Measurements from ENCODE around the gene SIRT5.

SIRT5 gene

GRCh38 chr6:13531956-13532355, 42.4 kb upstream of the SIRT5 start:
- no peaks in the 10 kb centered on the region for H4K20me1 ChIP-seq (ENCODE audit: insufficient read depth, low read length)
- no peaks in the 10 kb centered on the region for H3K79me2 ChIP-seq (ENCODE audit: low read length)
- H3K9ac ChIP-seq (ENCODE audit: low read length), result no peak overlapping the region
- H3K36me3 ChIP-seq (replicated peaks; ENCODE audit: low read depth, low read length), result no peaks in the 10 kb centered on the region
- no peaks in the 10 kb centered on the region; the same call in 1 of the 2 replicates for H3K27me3 ChIP-seq (ENCODE audit: low read depth, low read length)
- no peaks in the 10 kb centered on the region for H3K9me3 ChIP-seq (ENCODE audit: insufficient read depth, low read length)
- no peak overlapping the region for H3K4me3 ChIP-seq (ENCODE audit: low read length)
- no peaks in the 10 kb centered on the region for H3K4me1 ChIP-seq (ENCODE audit: low read length)
- TF ChIP-seq CTCF (IDR thresholded peaks at IDR 0.05; ENCODE audit: low read depth, low read length) (no peak), EZH2phosphoT487 (IDR thresholded peaks at IDR 0.05; ENCODE audit: low read depth) (no peak)
- H3K4me2 ChIP-seq (ENCODE audit: low read length), result no peak overlapping the region
- H3K27ac ChIP-seq (ENCODE audit: low read length), result no peak overlapping the region
- H2AFZ ChIP-seq (ENCODE audit: low read depth, low read length), result no peak overlapping the region

- Histone ChIP-seq H2AFZ (ENCODE audit: low read depth, low read length) (no peak overlapping the region), H3K4me1 (ENCODE audit: low read length) (no peaks in the 10 kb centered on the region), H3K4me2 (ENCODE audit: low read length) (no peak overlapping the region), H3K27me3 (ENCODE audit: low read depth, low read length) (no peaks in the 10 kb centered on the region; the same call in 1 of the 2 replicates), H3K9me3 (ENCODE audit: insufficient read depth, low read length) (no peaks in the 10 kb centered on the region), H3K36me3 (replicated peaks; ENCODE audit: low read depth, low read length) (no peaks in the 10 kb centered on the region), H3K27ac (ENCODE audit: low read length) (no peak overlapping the region), H4K20me1 (ENCODE audit: insufficient read depth, low read length) (no peaks in the 10 kb centered on the region), H3K79me2 (ENCODE audit: low read length) (no peaks in the 10 kb centered on the region), H3K9ac (ENCODE audit: low read length) (no peak overlapping the region), H3K4me3 (ENCODE audit: low read length) (no peak overlapping the region)
- TF ChIP-seq EZH2phosphoT487 (IDR thresholded peaks at IDR 0.05; ENCODE audit: low read depth) (no peak), CTCF (IDR thresholded peaks at IDR 0.05; ENCODE audit: low read depth, low read length) (no peak)
Observed at GRCh38 chr6:13534536-13534935, 39.9 kb upstream of the SIRT5 start.

GRCh38 chr6:13535306-13535705, 39.1 kb upstream of the SIRT5 start:
- Histone ChIP-seq H3K79me2 (ENCODE audit: low read length) (no peaks in the 10 kb centered on the region), H4K20me1 (ENCODE audit: insufficient read depth, low read length) (no peaks in the 10 kb centered on the region), H3K36me3 (replicated peaks; ENCODE audit: low read depth, low read length) (no peaks in the 10 kb centered on the region), H3K4me2 (ENCODE audit: low read length) (no peak overlapping the region), H3K4me3 (ENCODE audit: low read length) (no peak overlapping the region), H3K27me3 (ENCODE audit: low read depth, low read length) (no peaks in the 10 kb centered on the region; the same call in 1 of the 2 replicates), H2AFZ (ENCODE audit: low read depth, low read length) (no peak overlapping the region), H3K4me1 (ENCODE audit: low read length) (no peaks in the 10 kb centered on the region), H3K9ac (ENCODE audit: low read length) (no peak overlapping the region), H3K27ac (ENCODE audit: low read length) (no peak overlapping the region), H3K9me3 (ENCODE audit: insufficient read depth, low read length) (no peaks in the 10 kb centered on the region)
- no peak for TF ChIP-seq CTCF (IDR thresholded peaks at IDR 0.05; ENCODE audit: low read depth, low read length)
- TF ChIP-seq EZH2phosphoT487 (IDR thresholded peaks at IDR 0.05; ENCODE audit: low read depth), result no peak

- Histone ChIP-seq H3K27ac (ENCODE audit: low read length) (no peak overlapping the region), H2AFZ (ENCODE audit: low read depth, low read length) (no peak overlapping the region), H4K20me1 (ENCODE audit: insufficient read depth, low read length) (no peaks in the 10 kb centered on the region), H3K4me2 (ENCODE audit: low read length) (no peak overlapping the region), H3K27me3 (ENCODE audit: low read depth, low read length) (no peaks in the 10 kb centered on the region; the same call in 1 of the 2 replicates), H3K9ac (ENCODE audit: low read length) (no peak overlapping the region), H3K9me3 (ENCODE audit: insufficient read depth, low read length) (no peaks in the 10 kb centered on the region), H3K4me3 (ENCODE audit: low read length) (no peak overlapping the region), H3K4me1 (ENCODE audit: low read length) (no peaks in the 10 kb centered on the region), H3K79me2 (ENCODE audit: low read length) (no peaks in the 10 kb centered on the region), H3K36me3 (replicated peaks; ENCODE audit: low read depth, low read length) (no peaks in the 10 kb centered on the region)
- TF ChIP-seq CTCF (IDR thresholded peaks at IDR 0.05; ENCODE audit: low read depth, low read length) (no peak), EZH2phosphoT487 (IDR thresholded peaks at IDR 0.05; ENCODE audit: low read depth) (no peak)
Observed at GRCh38 chr6:13536796-13537526, 37.4 kb upstream of the SIRT5 start.

Measured in OCI-LY3 (cell line).